T-helper 2 cell treated with Interferon-gamma antibody and Interleukin-4, amounts not matched to agents 100 ng/mL and 5 ng/mL, for 36 hours (primary cell): ENCODE results near the gene FMOD. TPM values are rescaled to one million over a fixed set of nuclear protein-coding genes. Genes with fewer than 3 reads are reported as not detected.
"Not testable (repeated sequence)": the region's sequence is repeated elsewhere in the genome, so short reads cannot be mapped to it uniquely, and the experiment has no call there.

Source experiments
- intact Hi-C: fragments of 100-400 bp; cut with micrococcal nuclease; formaldehyde crosslinking; loops from one replicate; pipeline ENCODE4 v1.15.1; 2023
- total RNA-seq: library from RNA; stranded (reverse); gene quantifications from 2 replicates; pipeline ENCODE4 v1.2.3, GENCODE V29; 2022

Gene FMOD
- total RNA-seq, 1 donor from 2014 or later = not detected

GRCh38 chr1:203327684-203328457, 23.1 kb downstream of the FMOD start:
- intact Hi-C loops = loop anchor here (1.0 to 10.0 kb wide), 7 partner anchors 10 to 521 kb away; partner anchors contain the start of genes ATP2B4, BTG2, KDM5B and PPFIA4

- intact Hi-C loops = loop anchor here (1.0 to 10.0 kb wide), 7 partner anchors 11 to 520 kb away; partner anchors contain the start of genes ATP2B4, BTG2, KDM5B and PPFIA4
Observed at GRCh38 chr1:203326830-203327683, 23.9 kb downstream of the FMOD start.

GRCh38 chr1:203325418-203326091, 25.4 kb downstream of the FMOD start:
- intact Hi-C loops = loop anchor here (5.0 to 10.0 kb wide), 3 partner anchors 301 to 518 kb away; partner anchors contain the start of genes ATP2B4, KDM5B and PPFIA4

GRCh38 chr1:203325026-203325417, 25.9 kb downstream of the FMOD start:
- intact Hi-C loops = loop anchor here (5.0 to 10.0 kb wide), 3 partner anchors 300 to 518 kb away; partner anchors contain the start of genes ATP2B4, KDM5B and PPFIA4

- intact Hi-C loops = loop anchor here (5.0 to 10.0 kb wide), 3 partner anchors 300 to 517 kb away; partner anchors contain the start of genes ATP2B4, KDM5B and PPFIA4
Observed at GRCh38 chr1:203324105-203325025, 26.6 kb downstream of the FMOD start.

- intact Hi-C loops = loop anchor here (10.0 kb wide), 1 partner anchor 299 kb away; the partner anchor contains the start of gene PPFIA4
Observed at GRCh38 chr1:203323587-203323986, 27.3 kb downstream of the FMOD start.

- intact Hi-C loops = loop anchor here (10.0 kb wide), 1 partner anchor 298 kb away; the partner anchor contains the start of gene PPFIA4
Observed at GRCh38 chr1:203322500-203323179, 28.3 kb downstream of the FMOD start.

- intact Hi-C loops = loop anchor here (1.0 to 10.0 kb wide), 2 partner anchors 16 to 297 kb away; partner anchors contain the start of genes BTG2 and PPFIA4
Observed at GRCh38 chr1:203321273-203322052, 29.5 kb downstream of the FMOD start.

GRCh38 chr1:203320591-203321272, 30.2 kb downstream of the FMOD start:
- intact Hi-C loops = loop anchor here (1.0 to 10.0 kb wide), 2 partner anchors 15 to 296 kb away; partner anchors contain the start of genes BTG2 and PPFIA4

- intact Hi-C loops = no loop called here
Observed at GRCh38 chr1:203318229-203318517, 32.7 kb downstream of the FMOD start.

- intact Hi-C loops = no loop called here
Observed at GRCh38 chr1:203317429-203318228, 33.3 kb downstream of the FMOD start.

- intact Hi-C loops = no loop called here
Observed at GRCh38 chr1:203316626-203317093, 34.3 kb downstream of the FMOD start.

- intact Hi-C loops = not testable (repeated sequence)
Observed at GRCh38 chr1:203314025-203314759, 36.7 kb downstream of the FMOD start.

- intact Hi-C loops = no loop called here
Observed at GRCh38 chr1:203311368-203312301, 39.3 kb downstream of the FMOD start.

- intact Hi-C loops = no loop called here
Observed at GRCh38 chr1:203308923-203309331, 42.0 kb downstream of the FMOD start.
